ENCODE measurements around the gene TBXAS1. TPM values are rescaled to one million over a fixed set of nuclear protein-coding genes. Genes with fewer than 3 reads are reported as not detected.
"Not testable (repeated sequence)": the region's sequence is repeated elsewhere in the genome, so short reads cannot be mapped to it uniquely, and the experiment has no call there.

TBXAS1 gene
- total RNA-seq, 2 experiments from 2014 or later = 0.86 TPM; not detected in 1

GRCh38 chr7:139902436-139903102 lies 73.5 kb downstream of the TBXAS1 start:
- CTCF ChIA-PET (ENCODE audit: unreplicated experiment) = no interaction called here
- no TSS peak for BruUV-seq (replicated peaks)
- H3K4me2 ChIP-seq (ENCODE audit: low read length) = no peak overlapping the region

GRCh38 chr7:139903103-139903477 lies 74.0 kb downstream of the TBXAS1 start:
- H3K27ac ChIP-seq (ENCODE audit: low read depth, low read length, poor library complexity, severe bottlenecking); H3K36me3 ChIP-seq (ENCODE audit: insufficient read depth, low read length); CTCF ChIA-PET (ENCODE audit: unreplicated experiment); H3K79me2 ChIP-seq (ENCODE audit: insufficient read depth, low read depth, low read length); DNase-seq (ENCODE audit: low spot score); H4K20me1 ChIP-seq (ENCODE audit: insufficient read depth, low read length); H3K4me2 ChIP-seq (ENCODE audit: low read length); intact Hi-C loops (cut with micrococcal nuclease; ENCODE audit: unreplicated experiment); H3K9me2 ChIP-seq (ENCODE audit: insufficient read depth, low read length); BruUV-seq (replicated peaks); H2AFZ ChIP-seq (ENCODE audit: low read length); H3K4me3 ChIP-seq (ENCODE audit: low read depth, low read length, poor library complexity, severe bottlenecking): not testable (repeated sequence)
- H3K9me3 ChIP-seq (ENCODE audit: low read length) = peaks cover 27% of the 10 kb centered on the region; the same call in 1 of the 2 replicates
- H3K4me1 ChIP-seq (ENCODE audit: insufficient read depth, low read length, poor library complexity, severe bottlenecking) = peaks cover 36% of the 10 kb centered on the region
- POLR2A ChIA-PET = interaction anchor here (0.6 to 3.0 kb wide), 2 partner anchors 13 to 71 kb away, joined by 3 to 22 read pairs; no protein-coding TSS in a partner anchor

More at GRCh38 chr7:139902436-139903102, 73.5 kb downstream of the TBXAS1 start:
- TF ChIP-seq CTCF (conservative IDR thresholded peaks at IDR 0.05; ENCODE audit: low read length) (no peak), EZH2phosphoT487 (IDR thresholded peaks at IDR 0.05; ENCODE audit: borderline replicate concordance, low read depth, low read length) (no peak)
- intact Hi-C loops (cut with micrococcal nuclease; ENCODE audit: unreplicated experiment) = no loop called here
- H3K9me2 ChIP-seq (ENCODE audit: insufficient read depth, low read length) = no peaks in the 10 kb centered on the region
- no peak overlapping the region for H2AFZ ChIP-seq (ENCODE audit: low read length)
- H3K79me2 ChIP-seq (ENCODE audit: insufficient read depth, low read depth, low read length) = no peaks in the 10 kb centered on the region
- H3K27ac ChIP-seq (ENCODE audit: low read depth, low read length, poor library complexity, severe bottlenecking) = no peak overlapping the region
- DNase-seq (ENCODE audit: low spot score) = no peak
- H3K36me3 ChIP-seq (ENCODE audit: insufficient read depth, low read length) = no peaks in the 10 kb centered on the region; the same call in 1 of the 2 replicates
- peaks cover 36% of the 10 kb centered on the region for H3K4me1 ChIP-seq (ENCODE audit: insufficient read depth, low read length, poor library complexity, severe bottlenecking)
- H3K4me3 ChIP-seq (ENCODE audit: low read depth, low read length, poor library complexity, severe bottlenecking) = no peak overlapping the region
- H3K9me3 ChIP-seq (ENCODE audit: low read length) = peaks cover 27% of the 10 kb centered on the region; the same call in 1 of the 2 replicates
- H4K20me1 ChIP-seq (ENCODE audit: insufficient read depth, low read length) = no peaks in the 10 kb centered on the region
- POLR2A ChIA-PET = interaction anchor here (0.6 to 3.0 kb wide), 3 partner anchors 11 to 70 kb away, joined by 3 to 22 read pairs (median 4); no protein-coding TSS in a partner anchor

- no peak overlapping the region for H2AFZ ChIP-seq (ENCODE audit: low read length)
- H3K79me2 ChIP-seq (ENCODE audit: insufficient read depth, low read depth, low read length) = no peaks in the 10 kb centered on the region
- H4K20me1 ChIP-seq (ENCODE audit: insufficient read depth, low read length) = no peaks in the 10 kb centered on the region
- intact Hi-C loops (cut with micrococcal nuclease; ENCODE audit: unreplicated experiment) = no loop called here
- H3K4me3 ChIP-seq (ENCODE audit: low read depth, low read length, poor library complexity, severe bottlenecking) = no peak overlapping the region
- CTCF ChIA-PET (ENCODE audit: unreplicated experiment) = no interaction called here
- no peak overlapping the region for H3K4me2 ChIP-seq (ENCODE audit: low read length)
- POLR2A ChIA-PET = no interaction called here
- H3K27ac ChIP-seq (ENCODE audit: low read depth, low read length, poor library complexity, severe bottlenecking) = no peak overlapping the region
- DNase-seq (ENCODE audit: low spot score) = no peak
- H3K9me3 ChIP-seq (ENCODE audit: low read length) = peaks cover 16% of the 10 kb centered on the region; the same call in 1 of the 2 replicates
- no peak for TF ChIP-seq CTCF (conservative IDR thresholded peaks at IDR 0.05; ENCODE audit: low read length)
- no peak for TF ChIP-seq EZH2phosphoT487 (IDR thresholded peaks at IDR 0.05; ENCODE audit: borderline replicate concordance, low read depth, low read length)
- H3K36me3 ChIP-seq (ENCODE audit: insufficient read depth, low read length) = no peaks in the 10 kb centered on the region
- no peaks in the 10 kb centered on the region for H3K9me2 ChIP-seq (ENCODE audit: insufficient read depth, low read length)
- peaks cover under 1% of the 10 kb centered on the region for H3K4me1 ChIP-seq (ENCODE audit: insufficient read depth, low read length, poor library complexity, severe bottlenecking)
- BruUV-seq (replicated peaks) = no TSS peak
Measured at GRCh38 chr7:139906879-139907278, 77.8 kb downstream of the TBXAS1 start.
